OCI-LY3 (cell line): ENCODE results near the gene CCDC187.

Experiments
- EZH2phosphoT487 ChIP-seq: fragments of 200-600 bp; shearing (Covaris generic); IDR thresholded peaks from 2 replicates; pipeline ENCODE4 v1.6.1; 2018; ENCODE audit warnings: antibody characterized with exemption, mixed run types, low read depth
- TF ChIP-seq, protein P1 (sequence below): fragments of 200-600, 300-600 bp; sonication (generic); IDR thresholded peaks from 2 replicates; pipeline ENCODE4 v1.5.1; 2014; ENCODE audit warnings: antibody characterized with exemption, low read length, low read depth

DNA sequence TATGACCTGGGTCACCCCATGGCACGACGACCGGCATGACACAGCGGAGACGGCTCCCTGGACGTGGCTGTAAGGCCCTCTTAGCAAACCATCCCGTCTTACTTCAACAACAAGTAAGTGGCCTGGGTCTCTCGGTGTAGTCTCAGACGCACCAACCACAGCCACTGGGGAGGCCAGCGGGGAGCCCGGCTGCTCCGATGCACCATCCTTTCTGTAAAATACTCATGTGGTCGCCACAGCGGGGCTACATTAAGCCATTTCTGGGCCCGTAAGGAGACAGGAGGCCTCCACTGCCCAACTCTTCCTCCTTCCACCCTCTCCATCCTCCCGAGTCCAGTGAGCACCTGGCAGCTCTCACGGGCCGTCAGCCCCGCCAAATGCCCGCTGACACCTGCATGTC lies 63.0 kb downstream of the CCDC187 start:
- TF ChIP-seq, protein P1, sequence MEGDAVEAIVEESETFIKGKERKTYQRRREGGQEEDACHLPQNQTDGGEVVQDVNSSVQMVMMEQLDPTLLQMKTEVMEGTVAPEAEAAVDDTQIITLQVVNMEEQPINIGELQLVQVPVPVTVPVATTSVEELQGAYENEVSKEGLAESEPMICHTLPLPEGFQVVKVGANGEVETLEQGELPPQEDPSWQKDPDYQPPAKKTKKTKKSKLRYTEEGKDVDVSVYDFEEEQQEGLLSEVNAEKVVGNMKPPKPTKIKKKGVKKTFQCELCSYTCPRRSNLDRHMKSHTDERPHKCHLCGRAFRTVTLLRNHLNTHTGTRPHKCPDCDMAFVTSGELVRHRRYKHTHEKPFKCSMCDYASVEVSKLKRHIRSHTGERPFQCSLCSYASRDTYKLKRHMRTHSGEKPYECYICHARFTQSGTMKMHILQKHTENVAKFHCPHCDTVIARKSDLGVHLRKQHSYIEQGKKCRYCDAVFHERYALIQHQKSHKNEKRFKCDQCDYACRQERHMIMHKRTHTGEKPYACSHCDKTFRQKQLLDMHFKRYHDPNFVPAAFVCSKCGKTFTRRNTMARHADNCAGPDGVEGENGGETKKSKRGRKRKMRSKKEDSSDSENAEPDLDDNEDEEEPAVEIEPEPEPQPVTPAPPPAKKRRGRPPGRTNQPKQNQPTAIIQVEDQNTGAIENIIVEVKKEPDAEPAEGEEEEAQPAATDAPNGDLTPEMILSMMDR: no peak
- no peak for TF ChIP-seq EZH2phosphoT487
